Neural cell (in vitro differentiated cells): ENCODE measurements around the gene EHMT1. TPM values are rescaled to one million over a fixed set of nuclear protein-coding genes. Genes with fewer than 3 reads are reported as not detected.

Source experiments
- H2AFZ ChIP-seq: fragments of 200-600, 300-800 bp; sonication (generic), shearing (Covaris generic); 2 replicates; pipeline ENCODE4 v1.6.0; 2014; ENCODE audit warnings: low read depth, mild to moderate bottlenecking, antibody characterized with exemption, low read length, moderate library complexity
- H3F3A ChIP-seq: fragments of 200-600 bp; shearing (Covaris generic); 2 replicates; pipeline ENCODE4 v1.6.1; 2016; ENCODE audit warnings: mild to moderate bottlenecking, moderate library complexity, mixed read lengths, antibody characterized with exemption, low read length; ENCODE audit not compliant: insufficient read depth, poor library complexity, severe bottlenecking
- H3K27ac ChIP-seq: fragments of 200-600, 300-800 bp; sonication (generic), shearing (Covaris generic); 2 replicates; pipeline ENCODE4 v1.5.1; 2014; ENCODE audit warnings: mild to moderate bottlenecking, low read length, moderate library complexity
- H3K27me3 ChIP-seq: fragments of 300-800, 200-600 bp; sonication (generic), shearing (Covaris generic); 2 replicates; pipeline ENCODE4 v1.6.0; 2014; ENCODE audit warnings: mild to moderate bottlenecking, low read depth, low read length, moderate library complexity; ENCODE audit not compliant: insufficient read depth
- H3K36me3 ChIP-seq: fragments of 300-800, 200-600 bp; sonication (generic), shearing (Covaris generic); 2 replicates; pipeline ENCODE4 v1.5.1; 2014; ENCODE audit warnings: mild to moderate bottlenecking, antibody characterized with exemption, low read length, moderate library complexity; ENCODE audit not compliant: insufficient read depth
- H3K4me2 ChIP-seq: fragments of 300-800, 200-600 bp; sonication (generic), shearing (Covaris generic); 2 replicates; pipeline ENCODE4 v1.6.0; 2014; ENCODE audit warnings: mild to moderate bottlenecking, low read length
- H3K4me3 ChIP-seq: fragments of 300-800, 200-600 bp; sonication (generic), shearing (Covaris generic); 2 replicates; pipeline ENCODE4 v1.5.1; 2014; ENCODE audit warnings: mild to moderate bottlenecking, low read length, moderate library complexity
- H3K79me2 ChIP-seq: fragments of 200-600 bp; shearing (Covaris generic); replicated peaks from 2 replicates; pipeline ENCODE4 v1.6.0; 2014; ENCODE audit warnings: mild to moderate bottlenecking, low read length, moderate library complexity; ENCODE audit not compliant: insufficient read depth
- H3K9ac ChIP-seq: fragments of 300-800, 200-600 bp; sonication (generic), shearing (Covaris generic); 2 replicates; pipeline ENCODE4 v1.6.1; 2016; ENCODE audit warnings: mild to moderate bottlenecking, low read length, mixed read lengths
- H3K9me2 ChIP-seq: fragments of 200-600 bp; shearing (Covaris generic); 2 replicates; pipeline ENCODE4 v1.6.1; 2016; ENCODE audit warnings: mild to moderate bottlenecking, low read length, mixed read lengths; ENCODE audit not compliant: insufficient read depth
- H3K9me3 ChIP-seq: fragments of 200-600, 300-800 bp; sonication (generic), shearing (Covaris generic); 2 replicates; pipeline ENCODE4 v1.6.1; 2016; ENCODE audit warnings: mild to moderate bottlenecking, mixed run types, low read length, moderate library complexity, mixed read lengths
- H4K20me1 ChIP-seq: fragments of 200-600 bp; shearing (Covaris generic); 2 replicates; pipeline ENCODE4 v1.6.1; 2016; ENCODE audit warnings: mild to moderate bottlenecking, mixed run types; ENCODE audit not compliant: insufficient read depth
- EP300 ChIP-seq: fragments of 450-650 bp; conservative IDR thresholded peaks from 2 replicates; pipeline ENCODE4 v1.6.1; 2014; ENCODE audit warnings: antibody characterized with exemption, mild to moderate bottlenecking, moderate library complexity; ENCODE audit not compliant: poor library complexity, severe bottlenecking
- EZH2 ChIP-seq: fragments of 200-600, 300-800 bp; shearing (Covaris generic), sonication (generic); IDR thresholded peaks from 2 replicates; pipeline ENCODE4 v1.6.1; 2014; ENCODE audit warnings: antibody characterized with exemption, low read length, borderline replicate concordance, mild to moderate bottlenecking; ENCODE audit not compliant: insufficient read depth, poor library complexity, severe bottlenecking
- MXI1 ChIP-seq: fragments of 450-650 bp; conservative IDR thresholded peaks from 2 replicates; pipeline ENCODE4 v1.6.1; 2014; ENCODE audit warnings: antibody characterized with exemption, mild to moderate bottlenecking; ENCODE audit not compliant: poor library complexity, severe bottlenecking
- POLR2AphosphoS5 ChIP-seq: IDR thresholded peaks from 2 replicates; pipeline ENCODE4 v1.6.1; 2012
- RAD21 ChIP-seq: fragments of 450-650 bp; conservative IDR thresholded peaks from 2 replicates; pipeline ENCODE4 v1.6.1; 2014; ENCODE audit warnings: antibody characterized with exemption, mild to moderate bottlenecking, moderate library complexity
- REST ChIP-seq: IDR thresholded peaks from 2 replicates; pipeline ENCODE4 v1.6.1; 2012; ENCODE audit warnings: borderline replicate concordance
- SMC3 ChIP-seq: fragments of 450-650 bp; conservative IDR thresholded peaks from 2 replicates; pipeline ENCODE4 v1.6.1; 2014; ENCODE audit warnings: antibody characterized with exemption, mild to moderate bottlenecking, moderate library complexity; ENCODE audit not compliant: poor library complexity
- TAF1 ChIP-seq: IDR thresholded peaks from 2 replicates; pipeline ENCODE4 v1.6.1; 2012; ENCODE audit warnings: low read depth
- polyA plus RNA-seq: library from polyadenylated mRNA; depleted of rRNA; stranded (reverse); fragments of >200 nt; gene quantifications from 2 replicates; pipeline ENCODE4 v1.2.3, GENCODE V29; 2014
- TF ChIP-seq, protein P1 (sequence below): fragments of 450-650 bp; IDR thresholded peaks from 2 replicates; pipeline ENCODE4 v1.5.1; 2014; ENCODE audit warnings: antibody characterized with exemption, mild to moderate bottlenecking, moderate library complexity; ENCODE audit not compliant: poor library complexity, severe bottlenecking

Gene EHMT1
- polyA plus RNA-seq, 1 donor from 2014 or later, result 53.0 TPM

- no peak for TF ChIP-seq REST
- no peak for TF ChIP-seq EP300
- no peak for TF ChIP-seq SMC3
- Histone ChIP-seq H3K27ac (no peak overlapping the region), H3K9me2 (no peaks in the 10 kb centered on the region), H3K9me3 (no peaks in the 10 kb centered on the region), H3K4me3 (no peak overlapping the region), H3K9ac (no peak overlapping the region), H3K36me3 (no peaks in the 10 kb centered on the region), H3K27me3 (no peaks in the 10 kb centered on the region), H2AFZ (no peak overlapping the region), H3K4me2 (no peak overlapping the region), H3F3A (no peaks in the 10 kb centered on the region), H3K79me2 (peaks cover 14% of the 10 kb centered on the region), H4K20me1 (no peaks in the 10 kb centered on the region)
Observed at GRCh38 chr9:137575364-137575715, 43.5 kb upstream of the EHMT1 start.

DNA sequence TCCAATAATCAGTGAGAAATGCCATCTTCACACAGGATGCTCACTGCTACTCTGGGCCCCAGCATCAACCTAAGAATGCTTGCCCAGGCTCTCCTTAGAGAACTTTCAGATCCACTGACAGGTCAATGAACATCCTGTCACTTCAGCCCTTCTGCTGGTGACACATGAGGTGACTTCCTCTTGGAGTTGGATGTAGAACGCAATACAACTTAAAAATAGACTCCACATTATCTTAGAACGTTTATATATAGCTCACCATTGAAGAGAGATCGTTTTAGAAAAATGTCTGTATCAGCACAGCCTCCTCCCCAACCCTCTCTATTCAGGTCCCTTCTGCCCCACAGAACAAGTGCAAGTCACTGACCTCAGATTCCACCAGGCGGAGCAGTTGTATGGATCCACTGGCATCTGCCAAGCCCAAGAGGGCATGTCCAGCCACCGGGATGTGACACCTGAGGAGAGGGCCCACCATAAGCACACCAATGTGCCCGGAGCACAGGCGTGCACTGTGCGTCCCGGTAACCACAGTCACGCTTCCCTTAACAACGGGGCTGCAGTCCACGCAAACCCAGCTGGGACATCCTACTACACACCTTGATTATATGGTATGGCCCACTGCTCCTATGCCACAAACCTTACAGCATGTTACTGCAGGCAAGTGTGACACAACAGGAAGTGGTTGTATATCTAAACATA is 42.9 kb upstream of the EHMT1 start:
- no peaks in the 10 kb centered on the region for H4K20me1 ChIP-seq
- no peaks in the 10 kb centered on the region for H3F3A ChIP-seq
- no peaks in the 10 kb centered on the region for H3K9me3 ChIP-seq
- H3K4me3 ChIP-seq, result no peak overlapping the region
- no peak overlapping the region for H3K9ac ChIP-seq
- no peaks in the 10 kb centered on the region for H3K36me3 ChIP-seq
- H3K9me2 ChIP-seq, result no peaks in the 10 kb centered on the region
- TF ChIP-seq, protein P1, sequence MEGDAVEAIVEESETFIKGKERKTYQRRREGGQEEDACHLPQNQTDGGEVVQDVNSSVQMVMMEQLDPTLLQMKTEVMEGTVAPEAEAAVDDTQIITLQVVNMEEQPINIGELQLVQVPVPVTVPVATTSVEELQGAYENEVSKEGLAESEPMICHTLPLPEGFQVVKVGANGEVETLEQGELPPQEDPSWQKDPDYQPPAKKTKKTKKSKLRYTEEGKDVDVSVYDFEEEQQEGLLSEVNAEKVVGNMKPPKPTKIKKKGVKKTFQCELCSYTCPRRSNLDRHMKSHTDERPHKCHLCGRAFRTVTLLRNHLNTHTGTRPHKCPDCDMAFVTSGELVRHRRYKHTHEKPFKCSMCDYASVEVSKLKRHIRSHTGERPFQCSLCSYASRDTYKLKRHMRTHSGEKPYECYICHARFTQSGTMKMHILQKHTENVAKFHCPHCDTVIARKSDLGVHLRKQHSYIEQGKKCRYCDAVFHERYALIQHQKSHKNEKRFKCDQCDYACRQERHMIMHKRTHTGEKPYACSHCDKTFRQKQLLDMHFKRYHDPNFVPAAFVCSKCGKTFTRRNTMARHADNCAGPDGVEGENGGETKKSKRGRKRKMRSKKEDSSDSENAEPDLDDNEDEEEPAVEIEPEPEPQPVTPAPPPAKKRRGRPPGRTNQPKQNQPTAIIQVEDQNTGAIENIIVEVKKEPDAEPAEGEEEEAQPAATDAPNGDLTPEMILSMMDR, result no peak
- TF ChIP-seq SMC3 (no peak), EZH2 (no peak), TAF1 (no peak), RAD21 (no peak), MXI1 (no peak), POLR2AphosphoS5 (no peak), EP300 (no peak), REST (no peak)
- H3K27ac ChIP-seq, result no peak overlapping the region
- peaks cover 14% of the 10 kb centered on the region for H3K79me2 ChIP-seq
- no peak overlapping the region for H2AFZ ChIP-seq
- H3K4me2 ChIP-seq, result no peak overlapping the region
- no peaks in the 10 kb centered on the region for H3K27me3 ChIP-seq
